Keratinocyte (primary cell): ENCODE data around the gene TP73. TPM values are rescaled to one million over a fixed set of nuclear protein-coding genes. Genes with fewer than 3 reads are reported as not detected.

Experiments used
- DNase-seq: peaks from one replicate; pipeline ENCODE4 v3.0.0-alpha.2; 2011; ENCODE audit warnings: low read depth, missing footprints, low spot score
- FAIRE-seq: peaks from 2 replicates; lab custom pipeline; 2011; peaks lifted over from hg19 to GRCh38; lab: Jason Lieb, UNC
- H2AFZ ChIP-seq: 2 replicates; pipeline ENCODE4 v1.6.0; 2012; ENCODE audit warnings: low read length, control low read depth, inconsistent platforms; ENCODE audit not compliant: control insufficient read depth
- H3K27ac ChIP-seq: 2 replicates; pipeline ENCODE4 v1.5.1; 2011; ENCODE audit warnings: low read length; ENCODE audit not compliant: control insufficient read depth, insufficient read depth
- H3K27me3 ChIP-seq: 3 replicates; pipeline ENCODE4 v1.6.0; 2011; ENCODE audit warnings: low read length; ENCODE audit not compliant: control insufficient read depth, insufficient read depth; ENCODE audit errors: extremely low read depth
- H3K36me3 ChIP-seq, 2 experiments: 2 replicates in 1 of 2; 3 replicates in 1 of 2; pipeline ENCODE4 v1.5.1; 2011; ENCODE audit warnings: low read length in 2 of 2, mild to moderate bottlenecking in 1 of 2; ENCODE audit not compliant: control insufficient read depth in 2 of 2, insufficient read depth in 2 of 2; ENCODE audit errors: extremely low read depth in 1 of 2
- H3K4me1 ChIP-seq: 3 replicates; pipeline ENCODE4 v1.5.1; 2011; ENCODE audit warnings: low read length; ENCODE audit not compliant: control insufficient read depth, insufficient read depth; ENCODE audit errors: extremely low read depth
- H3K4me2 ChIP-seq: 3 replicates; pipeline ENCODE4 v1.6.0; 2011; ENCODE audit warnings: low read depth, low read length; ENCODE audit not compliant: control insufficient read depth, insufficient read depth; ENCODE audit errors: extremely low read depth
- H3K4me3 ChIP-seq, 3 experiments: fragments of 200-600 bp in 1 of 3; sonication (generic) in 1 of 3; 2 replicates in 2 of 3; 3 replicates in 1 of 3; pipeline ENCODE4 v1.5.1; 2011 to 2016; ENCODE audit warnings: low read length in 3 of 3, mild to moderate bottlenecking in 3 of 3, control low read depth in 2 of 3, inconsistent platforms in 1 of 3, low read depth in 1 of 3, mixed read lengths in 1 of 3, mixed run types in 1 of 3, moderate library complexity in 1 of 3; ENCODE audit not compliant: control insufficient read depth in 2 of 3, insufficient read depth in 2 of 3; ENCODE audit errors: extremely low read depth in 1 of 3
- H3K79me2 ChIP-seq: 2 replicates; pipeline ENCODE4 v1.6.0; 2012; ENCODE audit warnings: low read length; ENCODE audit not compliant: control insufficient read depth, insufficient read depth
- H3K9ac ChIP-seq: 3 replicates; pipeline ENCODE4 v1.6.0; 2011; ENCODE audit warnings: low read length; ENCODE audit not compliant: control insufficient read depth, insufficient read depth; ENCODE audit errors: extremely low read depth
- H3K9me1 ChIP-seq: 3 replicates; pipeline ENCODE4 v1.6.0; 2011; ENCODE audit warnings: low read length; ENCODE audit not compliant: control insufficient read depth, insufficient read depth; ENCODE audit errors: extremely low read depth
- H3K9me3 ChIP-seq: 2 replicates; pipeline ENCODE4 v1.5.1; 2012; ENCODE audit warnings: low read depth, low read length; ENCODE audit not compliant: control insufficient read depth
- H4K20me1 ChIP-seq: 3 replicates; pipeline ENCODE4 v1.6.0; 2011; ENCODE audit warnings: low read length; ENCODE audit not compliant: control insufficient read depth, insufficient read depth; ENCODE audit errors: extremely low read depth
- CTCF ChIP-seq, 3 experiments: IDR thresholded peaks in 1 of 3; conservative IDR thresholded peaks in 1 of 3; optimal IDR thresholded peaks in 1 of 3; 2 replicates in 2 of 3; 3 replicates in 1 of 3; pipeline versions ENCODE3 to v1.5.1; 2011; ENCODE audit warnings: low read length in 3 of 3, mild to moderate bottlenecking in 3 of 3, moderate library complexity in 2 of 3, control low read depth in 1 of 3, inconsistent platforms in 1 of 3; ENCODE audit not compliant: insufficient read depth in 2 of 3; ENCODE audit errors: extremely low read depth in 1 of 3
- EZH2 ChIP-seq: IDR thresholded peaks from one replicate; pipeline ENCODE4 v1.6.1; 2012; ENCODE audit warnings: inconsistent platforms, mild to moderate bottlenecking, low read length, moderate library complexity
- dilution Hi-C: fragments of 300-500 bp; cut with MboI; formaldehyde crosslinking; loops from one replicate; pipeline ENCODE4 v1.7.0; 2020; ENCODE audit warnings: low sequenced_read_pairs; ENCODE audit not compliant: extremely low pct_ligation_motif_present
- polyA plus RNA-seq, 5 experiments: library from polyadenylated mRNA; depleted of rRNA in 3 of 5; stranded (reverse) in 3 of 5; stranded (forward) in 1 of 5; unstranded in 1 of 5; fragments of >200 nt; gene quantifications; 1 replicate in 1 of 5; 2 replicates in 3 of 5; 3 replicates in 1 of 5; pipeline versions ENCODE4 v1.2.1 to v1.2.3, GENCODE V29; 2011 to 2012; ENCODE audit warnings: missing spikeins in 2 of 5, low read depth in 1 of 5, low replicate concordance in 1 of 5

The TP73 gene
- polyA plus RNA-seq, 1 donor (not counting 4 experiments of a cell fraction or from before 2014, with no cell fraction given) = 0.14 TPM

DNA sequence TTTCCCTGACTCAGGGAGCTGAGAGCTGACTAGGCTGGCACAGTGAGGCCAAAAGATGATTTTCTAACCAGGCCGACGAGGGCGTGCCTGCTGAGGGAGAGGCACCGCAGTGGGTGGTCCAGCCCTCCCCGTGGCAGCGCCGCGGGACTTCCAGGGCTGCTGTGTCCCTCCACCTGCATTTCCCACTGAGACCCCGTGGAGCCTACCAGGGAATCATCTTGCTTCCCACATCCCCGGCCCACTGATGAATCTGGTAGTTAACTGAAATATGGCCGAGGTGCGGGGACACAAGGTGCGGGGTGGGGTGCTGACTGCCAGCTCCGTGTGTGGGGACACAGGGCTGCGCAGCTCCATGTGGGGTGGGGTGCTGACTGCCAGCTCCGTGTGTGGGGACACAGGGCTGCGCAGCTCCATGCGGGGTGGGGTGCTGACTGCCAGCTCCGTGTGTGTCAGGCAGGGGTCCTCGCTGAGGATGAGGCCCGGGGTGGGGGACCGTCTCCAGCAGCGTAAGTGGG, 12.9 kb upstream of the TP73 start:
- no peak for DNase-seq
- Histone ChIP-seq H2AFZ (no peak overlapping the region), H3K36me3 (peaks cover 19 to 23% of the 10 kb centered on the region in 2 experiments), H3K27me3 (no peaks in the 10 kb centered on the region), H3K4me1 (no peaks in the 10 kb centered on the region), H3K9ac (no peak overlapping the region), H3K4me2 (no peak overlapping the region), H3K9me1 (no peaks in the 10 kb centered on the region), H3K27ac (no peak overlapping the region), H3K9me3 (no peaks in the 10 kb centered on the region), H4K20me1 (no peaks in the 10 kb centered on the region), H3K4me3 (no peak overlapping the region), H3K79me2 (no peaks in the 10 kb centered on the region)
- TF ChIP-seq CTCF (optimal IDR thresholded peaks at IDR 0.05 in 1 of 3, IDR thresholded peaks at IDR 0.05 in 1 of 3, conservative IDR thresholded peaks at IDR 0.05 in 1 of 3; ENCODE audit: extremely low read depth in 1 of 3, insufficient read depth in 2 of 3, low read length in 3 of 3) = no peak
- no peak for TF ChIP-seq EZH2
- dilution Hi-C loops = loop anchor here (25.0 kb wide), 1 partner anchor 102 kb away; no protein-coding TSS in a partner anchor
- FAIRE-seq = no peak

DNA sequence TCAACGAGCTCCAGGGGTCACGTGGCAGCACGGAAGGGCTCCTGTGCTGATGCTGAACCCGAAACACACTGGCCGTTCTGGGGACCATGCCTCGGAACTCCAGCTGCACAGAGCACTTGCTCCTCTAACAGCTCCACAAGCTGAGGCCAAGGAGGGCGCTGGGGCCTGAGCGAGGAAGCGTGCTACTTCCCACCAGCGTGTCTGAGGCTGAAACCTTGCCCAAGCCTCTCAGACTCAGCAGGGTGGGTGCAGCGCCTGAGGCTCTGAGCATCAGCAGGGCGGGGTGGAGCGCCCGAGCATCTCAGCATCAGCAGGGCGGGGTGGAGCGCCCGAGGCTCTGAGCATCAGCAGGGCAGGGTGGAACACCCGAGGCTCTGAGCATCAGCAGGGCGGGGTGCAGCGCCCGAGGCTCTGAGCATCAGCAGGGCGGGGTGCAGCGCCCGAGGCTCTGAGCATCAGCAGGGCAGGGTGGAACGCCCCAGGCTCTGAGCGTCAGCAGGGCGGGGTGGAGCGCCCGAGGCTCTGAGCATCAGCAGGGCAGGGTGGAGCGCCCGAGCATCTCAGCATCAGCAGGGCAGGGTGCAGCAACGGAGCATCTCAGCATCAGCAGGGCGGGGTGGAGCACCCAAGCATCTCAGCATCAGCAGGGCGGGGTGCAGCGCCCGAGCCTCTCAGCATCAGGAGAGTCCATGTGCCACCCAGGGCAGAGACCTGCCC, 12.0 kb upstream of the TP73 start:
- Histone ChIP-seq H3K4me3 (no peak overlapping the region), H2AFZ (no peak overlapping the region), H3K9me3 (no peaks in the 10 kb centered on the region), H3K4me2 (no peak overlapping the region), H3K79me2 (no peaks in the 10 kb centered on the region), H3K27me3 (no peaks in the 10 kb centered on the region), H3K9me1 (no peaks in the 10 kb centered on the region), H3K4me1 (no peaks in the 10 kb centered on the region), H4K20me1 (no peaks in the 10 kb centered on the region), H3K27ac (no peak overlapping the region), H3K36me3 (peaks cover 18 to 22% of the 10 kb centered on the region in 2 experiments), H3K9ac (no peak overlapping the region)
- dilution Hi-C loops = loop anchor here (25.0 kb wide), 1 partner anchor 103 kb away; no protein-coding TSS in a partner anchor
- FAIRE-seq = no peak
- no peak for TF ChIP-seq EZH2
- TF ChIP-seq CTCF (optimal IDR thresholded peaks at IDR 0.05 in 1 of 3, IDR thresholded peaks at IDR 0.05 in 1 of 3, conservative IDR thresholded peaks at IDR 0.05 in 1 of 3; ENCODE audit: extremely low read depth in 1 of 3, insufficient read depth in 2 of 3, low read length in 3 of 3) = no peak
- DNase-seq = no peak
